Measurements from ENCODE around the gene FTO.

Gene FTO

GRCh38 chr16:53829186-53829747 lies 125.3 kb downstream of the FTO start:
- Histone ChIP-seq H3K27ac (no peak overlapping the region), H2AFZ (no peak overlapping the region), H3K4me3 (ENCODE audit: low read depth, low read length) (no peak overlapping the region), H3K27me3 (ENCODE audit: control insufficient read depth, insufficient read depth, low read length) (no peaks in the 10 kb centered on the region), H3K36me3 (ENCODE audit: control insufficient read depth, insufficient read depth, low read length) (no peaks in the 10 kb centered on the region), H3K4me1 (peaks cover 9% of the 10 kb centered on the region), H3K9ac (no peak overlapping the region), H3K4me2 (ENCODE audit: low read length) (no peak overlapping the region), H3K79me2 (peaks cover 12% of the 10 kb centered on the region), H3K9me3 (ENCODE audit: control insufficient read depth, low read length) (no peaks in the 10 kb centered on the region)
- TF ChIP-seq CTCF (IDR thresholded peaks at IDR 0.05) = no peak

- H3K9ac ChIP-seq = no peak overlapping the region
- H3K27ac ChIP-seq = no peak overlapping the region
- H3K9me3 ChIP-seq (ENCODE audit: control insufficient read depth, low read length) = no peaks in the 10 kb centered on the region
- TF ChIP-seq CTCF (IDR thresholded peaks at IDR 0.05) = no peak
- H3K27me3 ChIP-seq (ENCODE audit: control insufficient read depth, insufficient read depth, low read length) = no peaks in the 10 kb centered on the region
- H3K79me2 ChIP-seq = peaks cover 12% of the 10 kb centered on the region
- no peak overlapping the region for H3K4me2 ChIP-seq (ENCODE audit: low read length)
- no peak overlapping the region for H2AFZ ChIP-seq
- H3K4me1 ChIP-seq = peaks cover 9% of the 10 kb centered on the region
- H3K4me3 ChIP-seq (ENCODE audit: low read depth, low read length) = no peak overlapping the region
- no peaks in the 10 kb centered on the region for H3K36me3 ChIP-seq (ENCODE audit: control insufficient read depth, insufficient read depth, low read length)
These were observed 129.1 kb downstream of the FTO start for GRCh38 chr16:53832896-53833544.

- H3K36me3 ChIP-seq (ENCODE audit: control insufficient read depth, insufficient read depth, low read length) = no peaks in the 10 kb centered on the region
- H3K4me3 ChIP-seq (ENCODE audit: low read depth, low read length) = no peak overlapping the region
- H3K9me3 ChIP-seq (ENCODE audit: control insufficient read depth, low read length) = no peaks in the 10 kb centered on the region
- no peak overlapping the region for H3K9ac ChIP-seq
- no peak overlapping the region for H2AFZ ChIP-seq
- H3K4me1 ChIP-seq = peaks cover 3% of the 10 kb centered on the region
- H3K27me3 ChIP-seq (ENCODE audit: control insufficient read depth, insufficient read depth, low read length) = no peaks in the 10 kb centered on the region
- no peak overlapping the region for H3K27ac ChIP-seq
- H3K79me2 ChIP-seq = no peaks in the 10 kb centered on the region
- TF ChIP-seq CTCF (IDR thresholded peaks at IDR 0.05) = no peak
- no peak overlapping the region for H3K4me2 ChIP-seq (ENCODE audit: low read length)
These were observed 132.2 kb downstream of the FTO start for GRCh38 chr16:53836142-53836541.

- Histone ChIP-seq H3K27me3 (ENCODE audit: control insufficient read depth, insufficient read depth, low read length) (no peaks in the 10 kb centered on the region), H3K27ac (no peak overlapping the region), H3K4me1 (peaks cover 3% of the 10 kb centered on the region), H2AFZ (no peak overlapping the region), H3K4me2 (ENCODE audit: low read length) (no peak overlapping the region), H3K9me3 (ENCODE audit: control insufficient read depth, low read length) (no peaks in the 10 kb centered on the region), H3K9ac (no peak overlapping the region), H3K36me3 (ENCODE audit: control insufficient read depth, insufficient read depth, low read length) (no peaks in the 10 kb centered on the region), H3K79me2 (no peaks in the 10 kb centered on the region), H3K4me3 (ENCODE audit: low read depth, low read length) (no peak overlapping the region)
- TF ChIP-seq CTCF (IDR thresholded peaks at IDR 0.05) = no peak
These were observed 132.7 kb downstream of the FTO start for GRCh38 chr16:53836680-53837079.

- peak overlapping the region; percentile 0 for H3K4me3 ChIP-seq (ENCODE audit: low read depth, low read length)
- H3K4me1 ChIP-seq = peaks cover 3% of the 10 kb centered on the region
- no peak overlapping the region for H2AFZ ChIP-seq
- no peaks in the 10 kb centered on the region for H3K27me3 ChIP-seq (ENCODE audit: control insufficient read depth, insufficient read depth, low read length)
- no peak for TF ChIP-seq CTCF (IDR thresholded peaks at IDR 0.05)
- no peaks in the 10 kb centered on the region for H3K79me2 ChIP-seq
- no peak overlapping the region for H3K27ac ChIP-seq
- H3K4me2 ChIP-seq (ENCODE audit: low read length) = no peak overlapping the region
- no peaks in the 10 kb centered on the region for H3K36me3 ChIP-seq (ENCODE audit: control insufficient read depth, insufficient read depth, low read length)
- no peaks in the 10 kb centered on the region for H3K9me3 ChIP-seq (ENCODE audit: control insufficient read depth, low read length)
- H3K9ac ChIP-seq = no peak overlapping the region
These were observed 133.5 kb downstream of the FTO start for GRCh38 chr16:53837426-53837825.

All from parathyroid adenoma (tissue), 2 donors.